Subcutaneous preadipocyte (primary cell): ENCODE measurements around the gene FBXO3. TPM values are rescaled to one million over a fixed set of nuclear protein-coding genes. Genes with fewer than 3 reads are reported as not detected.

Source experiments
- total RNA-seq: library from RNA; depleted of rRNA; stranded (reverse); fragments of >200 nt; gene quantifications from 2 replicates; pipeline ENCODE4 v1.2.3, GENCODE V29; 2012

FBXO3 gene
- 23.5 and 25.6 TPM in 2 replicates for total RNA-seq

GRCh38 chr11:33773987-33774735 is at the start of gene FBXO3:
Gene FBXO3, minus strand, starts transcription at chr11:33774520. Its CDS starts 23 bp downstream, at chr11:33774497.

GRCh38 chr11:33736148-33736812 is 38.0 kb downstream of the FBXO3 start, which contains the start of gene CD59:
Gene CD59, minus strand, starts transcription at chr11:33736423. Its CDS starts 13,978 bp downstream, at chr11:33722445.

GRCh38 chr11:33700502-33701271 is 73.6 kb downstream of the FBXO3 start, which contains the start of gene C11orf91:
Gene C11orf91, minus strand, starts transcription at chr11:33700826. Its CDS starts 86 bp downstream, at chr11:33700740.

Other genes with a start within 250 kb of the FBXO3 start
- gene C11orf91, start 73.7 kb downstream of the FBXO3 start, total RNA-seq: 0.20 TPM in 1 of 2 replicates, not detected in the other
- gene CD59, start 38.1 kb downstream of the FBXO3 start, total RNA-seq: 257 and 365 TPM in 2 replicates
- gene LMO2, start 117.6 kb upstream of the FBXO3 start, total RNA-seq: under 0.01 and 0.20 TPM in 2 replicates